Neutrophil (primary cell): ENCODE measurements around the gene OR4D10.

Experiments
- H3K27ac ChIP-seq: fragments of 200-600 bp; sonication (generic); 2 replicates; pipeline ENCODE4 v1.5.1; 2016; ENCODE audit warnings: mild to moderate bottlenecking, moderate library complexity
- H3K27me3 ChIP-seq: fragments of 200-600 bp; sonication (generic); 2 replicates; pipeline ENCODE4 v1.6.0; 2016; ENCODE audit warnings: mild to moderate bottlenecking
- H3K36me3 ChIP-seq: fragments of 200-600 bp; sonication (generic); 2 replicates; pipeline ENCODE4 v1.5.1; 2017
- H3K4me1 ChIP-seq, 2 experiments: fragments of 200-600 bp in 1 of 2; sonication (generic) in 1 of 2; 1 replicate in 1 of 2; 2 replicates in 1 of 2; pipeline versions ENCODE4 v1.5.1 to v1.6.1; 2013 to 2016; ENCODE audit warnings: low read depth in 1 of 2, low read length in 1 of 2, mild to moderate bottlenecking in 1 of 2, moderate library complexity in 1 of 2; ENCODE audit not compliant: control insufficient read depth in 1 of 2, insufficient read depth in 1 of 2
- H3K4me3 ChIP-seq, 2 experiments: fragments of 200-600 bp in 1 of 2; sonication (generic) in 1 of 2; 1 replicate in 1 of 2; 2 replicates in 1 of 2; pipeline ENCODE4 v1.5.1; 2013 to 2016; ENCODE audit warnings: low read depth in 1 of 2, low read length in 1 of 2, mild to moderate bottlenecking in 1 of 2, moderate library complexity in 1 of 2
- H3K9me3 ChIP-seq: fragments of 200-600 bp; sonication (generic); 2 replicates; pipeline ENCODE4 v1.5.1; 2016
- TF ChIP-seq, protein P1 (sequence below): fragments of 200-600 bp; sonication (generic); IDR thresholded peaks from 2 replicates; pipeline ENCODE4 v1.5.1; 2016; ENCODE audit warnings: antibody characterized with exemption

OR4D10 gene

DNA sequence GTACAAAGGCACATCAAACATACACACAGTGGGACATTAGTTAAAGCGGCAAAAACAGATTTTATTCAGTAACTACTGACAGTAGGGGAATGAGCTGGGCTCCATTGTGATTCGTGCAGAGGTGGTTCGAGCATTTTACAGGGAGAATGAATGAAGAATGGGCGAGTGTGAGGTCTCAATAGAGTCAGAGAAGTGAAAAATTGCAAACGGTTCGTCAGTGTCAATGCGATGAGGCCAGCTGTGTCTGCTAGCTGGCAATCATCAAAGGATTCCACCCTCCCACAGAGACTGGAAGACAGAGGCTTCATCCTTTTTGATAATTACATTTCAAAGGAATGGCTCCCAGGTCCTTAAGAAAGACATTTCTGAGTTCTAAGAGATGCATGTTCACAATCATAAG, 55.6 kb downstream of the OR4D10 start:
- TF ChIP-seq, protein P1, sequence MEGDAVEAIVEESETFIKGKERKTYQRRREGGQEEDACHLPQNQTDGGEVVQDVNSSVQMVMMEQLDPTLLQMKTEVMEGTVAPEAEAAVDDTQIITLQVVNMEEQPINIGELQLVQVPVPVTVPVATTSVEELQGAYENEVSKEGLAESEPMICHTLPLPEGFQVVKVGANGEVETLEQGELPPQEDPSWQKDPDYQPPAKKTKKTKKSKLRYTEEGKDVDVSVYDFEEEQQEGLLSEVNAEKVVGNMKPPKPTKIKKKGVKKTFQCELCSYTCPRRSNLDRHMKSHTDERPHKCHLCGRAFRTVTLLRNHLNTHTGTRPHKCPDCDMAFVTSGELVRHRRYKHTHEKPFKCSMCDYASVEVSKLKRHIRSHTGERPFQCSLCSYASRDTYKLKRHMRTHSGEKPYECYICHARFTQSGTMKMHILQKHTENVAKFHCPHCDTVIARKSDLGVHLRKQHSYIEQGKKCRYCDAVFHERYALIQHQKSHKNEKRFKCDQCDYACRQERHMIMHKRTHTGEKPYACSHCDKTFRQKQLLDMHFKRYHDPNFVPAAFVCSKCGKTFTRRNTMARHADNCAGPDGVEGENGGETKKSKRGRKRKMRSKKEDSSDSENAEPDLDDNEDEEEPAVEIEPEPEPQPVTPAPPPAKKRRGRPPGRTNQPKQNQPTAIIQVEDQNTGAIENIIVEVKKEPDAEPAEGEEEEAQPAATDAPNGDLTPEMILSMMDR, result no peak

More for the DNA sequence above, 55.6 kb downstream of the OR4D10 start:
- Histone ChIP-seq H3K9me3 (no peaks in the 10 kb centered on the region), H3K27me3 (no peaks in the 10 kb centered on the region), H3K4me1 (no peaks in the 10 kb centered on the region), H3K4me3 (no peak overlapping the region), H3K27ac (no peak overlapping the region), H3K36me3 (no peaks in the 10 kb centered on the region)
